Ovary (tissue), 3 donors: Measurements from ENCODE around the gene TMEM158.

Source experiments
- POLR2A ChIP-seq: fragments of 450-650 bp; IDR thresholded peaks from one replicate; pipeline ENCODE4 v1.6.1; 2017; ENCODE audit warnings: antibody characterized with exemption, mild to moderate bottlenecking, moderate library complexity
- TF ChIP-seq, protein P1 (sequence below), 3 donors: fragments of 450-650 bp in 2 of 3; fragments of 200-600 bp in 1 of 3; IDR thresholded peaks; one replicate each; pipeline versions ENCODE4 v1.5.1 to v1.8.0; 2016 to 2022; ENCODE audit warnings: antibody characterized with exemption in 3 of 3, mild to moderate bottlenecking in 1 of 3
- donor health status: DM: no; HTN: no; CAD: no.

DNA sequence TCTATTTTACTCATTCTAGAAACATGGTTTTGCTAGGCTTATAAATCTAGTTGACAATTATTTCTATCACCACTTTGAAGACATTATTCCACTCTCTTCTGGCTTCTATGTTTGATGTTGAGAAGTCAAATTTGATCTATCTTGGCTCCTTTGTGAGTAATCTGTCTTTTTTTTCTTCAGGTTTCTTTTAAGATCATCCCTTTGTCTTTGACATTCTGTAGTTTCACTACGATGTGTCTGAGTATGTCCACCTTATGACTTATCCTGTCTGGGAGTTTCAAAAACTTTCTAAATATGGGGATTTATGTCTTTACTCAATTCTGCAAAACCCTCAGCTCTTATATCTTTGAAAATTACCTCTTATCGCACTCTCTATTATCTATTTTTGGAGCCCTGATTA is 41.0 kb upstream of the TMEM158 start:
- TF ChIP-seq, protein P1, sequence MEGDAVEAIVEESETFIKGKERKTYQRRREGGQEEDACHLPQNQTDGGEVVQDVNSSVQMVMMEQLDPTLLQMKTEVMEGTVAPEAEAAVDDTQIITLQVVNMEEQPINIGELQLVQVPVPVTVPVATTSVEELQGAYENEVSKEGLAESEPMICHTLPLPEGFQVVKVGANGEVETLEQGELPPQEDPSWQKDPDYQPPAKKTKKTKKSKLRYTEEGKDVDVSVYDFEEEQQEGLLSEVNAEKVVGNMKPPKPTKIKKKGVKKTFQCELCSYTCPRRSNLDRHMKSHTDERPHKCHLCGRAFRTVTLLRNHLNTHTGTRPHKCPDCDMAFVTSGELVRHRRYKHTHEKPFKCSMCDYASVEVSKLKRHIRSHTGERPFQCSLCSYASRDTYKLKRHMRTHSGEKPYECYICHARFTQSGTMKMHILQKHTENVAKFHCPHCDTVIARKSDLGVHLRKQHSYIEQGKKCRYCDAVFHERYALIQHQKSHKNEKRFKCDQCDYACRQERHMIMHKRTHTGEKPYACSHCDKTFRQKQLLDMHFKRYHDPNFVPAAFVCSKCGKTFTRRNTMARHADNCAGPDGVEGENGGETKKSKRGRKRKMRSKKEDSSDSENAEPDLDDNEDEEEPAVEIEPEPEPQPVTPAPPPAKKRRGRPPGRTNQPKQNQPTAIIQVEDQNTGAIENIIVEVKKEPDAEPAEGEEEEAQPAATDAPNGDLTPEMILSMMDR (IDR thresholded peaks at IDR 0.05) = no peak
- no peak for TF ChIP-seq POLR2A
